A673 (cell line): Measurements from ENCODE around the gene CCDC88C.

Source experiments
- CTCF ChIP-seq: fragments of 300-800, 200-600 bp; sonication (generic); conservative IDR thresholded peaks from 2 replicates; pipeline ENCODE4 v1.5.1; 2017; ENCODE audit warnings: low read depth, mild to moderate bottlenecking, antibody characterized with exemption, low read length, moderate library complexity, mixed read lengths
- EZH2 ChIP-seq: fragments of 200-600 bp; sonication (generic); IDR thresholded peaks from 2 replicates; pipeline ENCODE4 v1.6.1; 2017; ENCODE audit warnings: borderline replicate concordance, low read depth, mild to moderate bottlenecking, mixed read lengths, antibody characterized with exemption, low read length; ENCODE audit not compliant: poor library complexity, severe bottlenecking

- TF ChIP-seq CTCF (no peak), EZH2 (no peak)
Observed at GRCh38 chr14:91243074-91243471, 174.5 kb downstream of the CCDC88C start.
